ENCODE measurements around the gene NYNRIN.

DNA sequence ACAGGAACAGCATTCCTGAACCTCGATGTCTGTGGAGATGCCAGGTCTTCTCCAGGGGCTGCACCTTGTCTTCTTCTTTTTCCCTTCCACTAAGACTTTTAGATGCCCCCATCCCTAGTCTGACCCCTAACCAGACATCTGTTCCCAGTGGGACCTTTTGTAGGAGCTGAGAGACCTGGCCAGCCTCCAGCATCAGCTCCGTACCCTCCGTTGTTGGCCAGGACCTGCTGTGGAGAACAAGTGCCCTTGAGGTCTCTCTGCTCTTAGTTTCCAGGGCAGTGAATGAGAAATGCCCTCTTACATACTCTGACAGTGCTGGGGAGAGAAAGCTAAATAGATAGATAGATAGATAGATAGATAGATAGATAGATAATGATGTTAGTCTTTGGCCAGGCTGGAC lies 60.5 kb downstream of the NYNRIN start:
- TF ChIP-seq EZH2 (IDR thresholded peaks at IDR 0.05; ENCODE audit: borderline replicate concordance, low read length) = no peak
- TF ChIP-seq, protein P1, sequence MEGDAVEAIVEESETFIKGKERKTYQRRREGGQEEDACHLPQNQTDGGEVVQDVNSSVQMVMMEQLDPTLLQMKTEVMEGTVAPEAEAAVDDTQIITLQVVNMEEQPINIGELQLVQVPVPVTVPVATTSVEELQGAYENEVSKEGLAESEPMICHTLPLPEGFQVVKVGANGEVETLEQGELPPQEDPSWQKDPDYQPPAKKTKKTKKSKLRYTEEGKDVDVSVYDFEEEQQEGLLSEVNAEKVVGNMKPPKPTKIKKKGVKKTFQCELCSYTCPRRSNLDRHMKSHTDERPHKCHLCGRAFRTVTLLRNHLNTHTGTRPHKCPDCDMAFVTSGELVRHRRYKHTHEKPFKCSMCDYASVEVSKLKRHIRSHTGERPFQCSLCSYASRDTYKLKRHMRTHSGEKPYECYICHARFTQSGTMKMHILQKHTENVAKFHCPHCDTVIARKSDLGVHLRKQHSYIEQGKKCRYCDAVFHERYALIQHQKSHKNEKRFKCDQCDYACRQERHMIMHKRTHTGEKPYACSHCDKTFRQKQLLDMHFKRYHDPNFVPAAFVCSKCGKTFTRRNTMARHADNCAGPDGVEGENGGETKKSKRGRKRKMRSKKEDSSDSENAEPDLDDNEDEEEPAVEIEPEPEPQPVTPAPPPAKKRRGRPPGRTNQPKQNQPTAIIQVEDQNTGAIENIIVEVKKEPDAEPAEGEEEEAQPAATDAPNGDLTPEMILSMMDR (IDR thresholded peaks at IDR 0.05; ENCODE audit: low read length) = no peak
